ENCODE data around the gene TSNAX. TPM values are rescaled to one million over a fixed set of nuclear protein-coding genes. Genes with fewer than 3 reads are reported as not detected.

Gene TSNAX
- total and polyA plus RNA-seq, 2 of the 8 experiments (the other 6 are each of a cell fraction or from before 2014, with no cell fraction given) = 7.7 to 34.0 TPM

DNA sequence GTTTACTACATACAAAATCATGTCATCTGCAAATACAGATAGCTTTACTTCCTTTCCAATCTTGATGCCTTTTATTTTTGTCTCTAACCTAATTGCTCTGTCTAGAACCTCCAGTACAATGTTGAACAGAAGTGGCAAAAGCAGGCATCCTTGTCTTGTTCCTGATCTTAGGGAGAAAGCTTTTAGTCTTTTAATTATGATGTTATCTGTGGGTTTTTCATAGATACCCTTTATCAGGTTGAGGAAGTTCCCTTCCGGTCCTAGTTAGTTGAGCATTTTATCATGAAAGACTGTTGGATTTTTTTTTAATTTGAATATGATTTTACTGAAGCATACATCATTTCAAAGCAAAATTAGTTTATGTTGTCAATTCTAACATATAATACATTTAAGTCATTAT lies 52.4 kb downstream of the TSNAX start:
- Histone ChIP-seq H3K4me2 (ENCODE audit: insufficient read depth in 1 of 2, low read depth in 2 of 2, low read length in 2 of 2) (no peak overlapping the region), H2BK120ac (replicated peaks; ENCODE audit: low read depth, low read length) (no peak overlapping the region), H3K14ac (ENCODE audit: insufficient read length) (no peak overlapping the region), H2AK5ac (ENCODE audit: low read depth, low read length) (no peak overlapping the region), H3K56ac (replicated peaks; ENCODE audit: insufficient read length, low read depth, low read length) (no peak overlapping the region), H2BK20ac (ENCODE audit: low read length) (no peak overlapping the region), H3K36me3 (ENCODE audit: control insufficient read depth in 2 of 4, insufficient read depth in 4 of 4, low read length in 3 of 4) (no peaks in the 10 kb centered on the region), H3K79me2 (ENCODE audit: control insufficient read depth in 1 of 2, insufficient read depth in 2 of 2, low read length in 2 of 2) (no peaks in the 10 kb centered on the region), H3K4ac (replicated peaks; ENCODE audit: insufficient read length, low read depth, low read length) (no peak overlapping the region), H2AFZ (ENCODE audit: low read length) (no peak overlapping the region), H3K4me1 (replicated peaks in 1 of 4; ENCODE audit: control insufficient read depth in 3 of 4, insufficient read depth in 4 of 4, low read length in 3 of 4) (no peaks in the 10 kb centered on the region), H3K18ac (ENCODE audit: extremely low read depth, low read length) (no peak overlapping the region), H2BK15ac (ENCODE audit: low read length) (no peak overlapping the region), H4K20me1 (replicated peaks in 1 of 2; ENCODE audit: control insufficient read depth in 1 of 2, insufficient read depth in 2 of 2, low read length in 2 of 2) (no peaks in the 10 kb centered on the region), H3K23ac (ENCODE audit: insufficient read length) (no peak overlapping the region), H3K9ac (replicated peaks in 1 of 4; ENCODE audit: extremely low read depth in 1 of 4, low read depth in 3 of 4, low read length in 3 of 4) (no peak overlapping the region), H3K23me2 (ENCODE audit: low read depth, low read length) (peaks cover 1% of the 10 kb centered on the region; the same call in 1 of the 2 replicates), H2BK5ac (ENCODE audit: low read depth, low read length) (no peak overlapping the region), H3K9me3 (ENCODE audit: insufficient read depth in 2 of 2, low read depth in 1 of 2, low read length in 1 of 2) (no peaks in the 10 kb centered on the region), H3K27me3 (replicated peaks in 1 of 4; ENCODE audit: control insufficient read depth in 3 of 4, extremely low read depth in 1 of 4, insufficient read depth in 3 of 4, low read length in 3 of 4) (no peaks in the 10 kb centered on the region), H3K27ac (ENCODE audit: low read depth, low read length) (no peak overlapping the region), H4K5ac (ENCODE audit: insufficient read length, low read depth, low read length) (no peak overlapping the region), H3K4me3 (ENCODE audit: extremely low read depth in 1 of 4, insufficient read depth in 2 of 4, low read depth in 3 of 4, low read length in 4 of 4) (no peak overlapping the region), H3K79me1 (ENCODE audit: low read depth, low read length) (no peaks in the 10 kb centered on the region), H4K91ac (replicated peaks; ENCODE audit: insufficient read length, low read length) (no peak overlapping the region), H4K8ac (ENCODE audit: extremely low read depth, insufficient read depth, low read length) (no peak overlapping the region), H2BK12ac (ENCODE audit: low read depth, low read length) (no peak overlapping the region)
- ChIA-PET POLR2A (ENCODE audit: partially characterized antibody) (no interaction called here), CTCF (ENCODE audit: partially characterized antibody) (interaction anchor here (0.7 to 3.2 kb wide), 2 partner anchors 10 to 180 kb away, joined by 4 to 15 read pairs; no protein-coding TSS in a partner anchor)
- no peak for DNase-seq (ENCODE audit: low read depth in 1 of 2, low spot score in 2 of 2)
- FAIRE-seq = no peak
- TF ChIP-seq EZH2 (IDR thresholded peaks at IDR 0.05; ENCODE audit: low read depth, low read length, severe bottlenecking) (no peak), NRF1 (IDR thresholded peaks at IDR 0.05; ENCODE audit: low read depth, low read length) (no peak), SIX5 (IDR thresholded peaks at IDR 0.05; ENCODE audit: low read depth, low read length) (no peak)
- TF ChIP-seq, protein P1, sequence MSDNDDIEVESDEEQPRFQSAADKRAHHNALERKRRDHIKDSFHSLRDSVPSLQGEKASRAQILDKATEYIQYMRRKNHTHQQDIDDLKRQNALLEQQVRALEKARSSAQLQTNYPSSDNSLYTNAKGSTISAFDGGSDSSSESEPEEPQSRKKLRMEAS (IDR thresholded peaks at IDR 0.05) = no peak
- WGBS, 2 experiments (ENCODE audit: extremely low coverage in 1 of 2, insufficient coverage in 1 of 2, insufficient read length in 1 of 2, insufficient replicate concordance in 2 of 2, low coverage in 1 of 2, low lambda C conversion rate in 2 of 2, missing lambda C conversion rate in 1 of 2) = 81% methylated on average over 1 of the region's 1 CpG; no CpG with 5 or more reads in 1 of the 2 experiments
